ENCODE results near the gene TRDN. TPM values are rescaled to one million over a fixed set of nuclear protein-coding genes. Genes with fewer than 3 reads are reported as not detected.
A peak's percentile ranks its signal among the peaks of the same experiment; 100 is the strongest.
"Not testable (repeated sequence)": the region's sequence is repeated elsewhere in the genome, so short reads cannot be mapped to it uniquely, and the experiment has no call there.

Gene TRDN
- polyA plus RNA-seq, 10 donors, result 63.0 to 268 (median 198) TPM

- DNase-seq, result no peak
These were observed 67.2 kb downstream of the TRDN start for GRCh38 chr6:123569575-123569974.

DNA sequence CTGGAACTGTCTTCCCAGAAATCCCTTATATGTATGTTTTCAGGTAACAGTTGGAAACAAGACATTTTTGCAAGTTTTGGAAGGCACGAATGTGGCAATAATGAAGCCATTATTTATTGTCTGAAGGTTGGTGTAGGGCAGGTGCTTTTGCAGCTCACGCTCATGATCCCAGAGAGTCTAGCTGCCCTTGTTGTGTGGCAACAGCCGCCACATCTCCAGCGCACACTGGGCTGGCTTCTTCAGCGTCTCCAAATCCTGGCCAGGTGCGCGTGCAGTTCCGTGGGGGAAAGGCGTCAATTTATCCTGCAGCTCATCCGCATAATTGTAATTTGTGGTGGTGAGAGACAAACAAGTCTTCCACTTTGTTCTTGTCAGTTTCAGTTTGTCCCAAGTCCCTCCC, 71.2 kb downstream of the TRDN start:
- no peak for DNase-seq

- DNase-seq, result no peak
These were observed 72.4 kb downstream of the TRDN start for GRCh38 chr6:123564361-123564760.

- DNase-seq, result no peak
These were observed 74.1 kb downstream of the TRDN start for GRCh38 chr6:123562677-123563076.

DNA sequence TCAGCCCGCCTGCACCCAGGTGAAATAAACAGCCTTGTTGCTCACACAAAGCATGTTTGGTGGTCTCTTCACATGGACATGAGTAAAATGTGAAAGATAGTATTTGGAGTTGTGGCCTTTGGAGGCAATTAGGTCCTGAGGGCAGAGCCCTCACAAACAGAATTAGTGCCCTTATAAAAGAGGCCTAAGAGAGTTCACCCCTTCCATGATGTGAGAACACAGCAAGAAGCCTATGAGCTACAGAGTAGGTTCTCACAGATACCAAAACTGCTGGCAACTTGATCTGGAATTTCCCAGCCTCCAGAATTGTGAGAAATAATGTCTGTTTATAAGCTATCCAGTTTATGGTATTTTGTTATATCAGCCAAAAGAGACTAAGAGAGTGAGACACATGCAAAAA, 74.5 kb downstream of the TRDN start:
- DNase-seq, result no peak

DNA sequence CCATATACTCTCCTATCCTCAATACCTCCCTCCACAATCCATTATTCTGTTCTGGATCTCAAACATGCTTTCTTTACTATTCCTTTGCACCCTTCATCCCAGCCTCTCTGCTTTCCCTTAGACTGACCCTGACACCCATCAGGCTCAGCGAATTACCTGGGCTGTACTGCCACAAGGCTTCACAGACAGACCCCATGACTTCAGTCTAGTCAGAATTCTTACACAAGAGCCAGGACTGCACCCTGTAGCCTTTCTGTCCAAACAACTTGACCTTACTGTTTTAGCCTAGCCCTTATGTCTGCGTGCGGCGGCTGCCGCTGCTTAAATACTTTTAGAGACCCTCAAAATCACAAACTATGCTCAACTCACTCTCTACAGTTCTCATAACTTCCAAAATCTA, 76.9 kb downstream of the TRDN start:
- not testable (repeated sequence) for DNase-seq

GRCh38 chr6:123557474-123557873, 79.3 kb downstream of the TRDN start:
- not testable (repeated sequence) for DNase-seq

- DNase-seq, result no peak
These were observed 84.6 kb downstream of the TRDN start for GRCh38 chr6:123551939-123552707.

DNA sequence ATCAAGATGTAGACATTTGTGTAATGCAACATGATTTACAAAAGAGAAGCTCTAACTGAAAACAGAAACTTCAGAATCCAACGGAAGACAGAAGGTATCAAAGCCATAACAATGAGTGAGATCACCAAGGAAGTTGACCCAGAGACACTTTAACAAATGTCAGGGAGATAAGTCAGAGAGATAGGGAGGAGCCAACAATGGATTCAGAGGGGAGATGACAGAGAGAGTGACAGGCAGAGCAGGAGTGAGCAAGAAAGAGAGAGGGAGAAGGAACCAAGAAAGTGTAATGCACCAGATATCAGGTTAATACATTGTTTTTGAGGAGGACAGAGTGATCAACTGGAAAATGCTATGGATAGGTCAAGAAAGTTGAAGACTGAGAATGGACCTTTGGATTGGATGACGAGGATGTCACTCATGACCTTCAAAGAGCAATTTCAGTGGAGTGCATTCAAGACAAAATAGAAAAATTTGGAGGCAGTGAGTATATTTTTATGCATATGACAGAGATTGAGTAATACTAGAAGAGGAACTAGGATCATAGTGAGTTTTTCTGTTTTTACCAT, 86.6 kb downstream of the TRDN start:
- DNase-seq, result no peak

DNA sequence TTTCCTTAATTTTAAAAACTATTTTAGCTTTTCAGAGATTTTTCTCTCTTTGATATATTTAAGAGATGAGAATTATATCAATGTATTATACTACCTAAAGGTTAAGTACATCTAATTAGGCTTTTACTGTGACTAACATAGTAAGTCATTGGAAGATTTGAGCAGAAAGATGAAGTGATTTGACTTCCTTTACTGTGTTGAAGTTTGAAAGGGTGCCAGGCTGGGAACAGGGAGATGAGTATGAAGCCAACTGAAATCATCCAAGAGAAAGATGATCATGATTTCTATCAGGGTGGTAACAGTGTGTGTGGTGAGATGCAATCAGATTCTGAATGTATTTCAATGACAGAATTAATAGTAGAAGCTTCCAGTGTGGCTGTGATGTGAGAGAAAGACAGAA, 87.3 kb downstream of the TRDN start:
- DNase-seq, result no peak

GRCh38 chr6:123547216-123547978, 89.4 kb downstream of the TRDN start:
- no peak for DNase-seq

DNA sequence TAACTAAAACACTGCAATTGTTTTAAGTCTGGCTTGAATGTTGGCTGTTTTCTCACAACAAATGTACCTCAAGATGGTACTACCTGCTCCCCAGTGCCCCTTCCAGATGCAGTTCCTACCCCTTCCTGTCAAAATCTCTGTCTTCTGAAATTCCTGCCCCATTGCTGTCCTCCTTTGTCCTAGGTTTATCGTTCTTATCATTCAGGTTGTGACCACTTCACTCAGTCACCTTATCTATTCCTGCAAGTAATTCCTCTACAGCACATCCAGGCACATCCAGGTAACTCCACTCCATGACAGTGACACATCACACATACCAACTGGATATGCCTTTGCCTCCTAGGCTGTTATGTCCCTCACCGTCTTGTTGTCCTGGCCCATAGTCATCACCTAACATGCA, 90.2 kb downstream of the TRDN start:
- no peak for DNase-seq

DNA sequence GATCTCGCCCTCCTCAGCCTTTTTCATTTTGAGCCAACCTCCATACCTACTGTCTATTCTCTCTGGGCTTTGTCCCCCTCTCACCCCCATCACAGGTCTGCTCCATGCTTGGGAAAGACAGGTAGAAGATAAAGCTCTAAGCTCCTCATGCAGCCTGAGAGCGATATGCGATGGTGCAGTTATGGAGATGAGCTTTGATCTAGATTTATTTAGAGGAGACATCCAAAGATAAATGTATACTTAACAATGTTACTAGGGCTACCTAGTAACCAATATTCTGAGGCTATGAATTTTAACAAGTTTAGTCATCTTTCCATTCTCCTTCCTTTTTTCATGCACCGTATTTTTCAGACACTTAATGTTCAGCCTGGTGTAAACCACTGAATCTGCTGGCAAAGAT, 95.3 kb downstream of the TRDN start:
- DNase-seq, result no peak

GRCh38 chr6:123533862-123534648, 102.7 kb downstream of the TRDN start:
- DNase-seq, result no peak

GRCh38 chr6:123529843-123530242, 106.9 kb downstream of the TRDN start:
- DNase-seq, result no peak

GRCh38 chr6:123529058-123529457, 107.7 kb downstream of the TRDN start:
- DNase-seq, result no peak

- no peak for DNase-seq
These were observed 109.3 kb downstream of the TRDN start for GRCh38 chr6:123527406-123527805.

GRCh38 chr6:123526128-123526527, 110.6 kb downstream of the TRDN start:
- DNase-seq, result no peak

GRCh38 chr6:123524781-123525180, 112.0 kb downstream of the TRDN start:
- DNase-seq, result no peak

DNA sequence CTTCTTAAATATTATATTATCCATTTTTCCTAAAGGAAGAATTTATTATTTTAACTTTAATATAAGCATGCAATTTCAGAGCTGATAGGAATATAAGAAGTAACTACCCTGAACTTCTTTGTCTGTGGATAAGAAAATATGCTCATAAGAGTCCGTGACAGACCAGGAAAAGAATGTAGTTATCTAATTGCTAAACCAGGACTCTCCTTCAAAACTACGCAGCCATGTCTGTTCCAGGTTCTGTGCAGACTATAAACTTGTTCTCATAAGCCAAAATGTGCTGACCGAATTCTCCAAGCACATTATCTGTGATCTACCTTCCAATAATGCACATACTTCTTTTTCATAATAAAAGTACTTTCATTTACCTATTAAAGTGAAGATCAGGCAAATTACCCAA, 116.5 kb downstream of the TRDN start:
- DNase-seq, result peak in 2 of 3 donors; percentile 3 to 12

DNA sequence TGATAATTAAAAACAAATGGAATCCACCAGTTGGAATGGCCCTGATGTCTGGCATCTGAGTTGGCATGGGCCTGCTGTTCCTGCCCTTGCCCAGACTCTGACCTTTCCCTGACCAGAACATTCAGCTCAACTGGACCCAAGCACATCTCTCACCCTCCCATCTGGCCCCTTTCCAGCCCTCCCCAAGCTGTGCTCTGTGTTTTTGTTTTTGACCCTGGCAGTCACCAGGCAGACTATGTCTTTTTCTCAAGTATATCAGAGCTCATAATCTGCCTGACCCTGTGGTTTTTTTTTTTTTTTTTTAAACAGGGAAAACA, 117.6 kb downstream of the TRDN start:
- peak; percentile 38 to 52 (median 45) for DNase-seq

GRCh38 chr6:123518441-123519188, 118.1 kb downstream of the TRDN start:
- peak in 2 of 3 donors; percentile 3 to 12 for DNase-seq

Measured in muscle of back (tissue), 11 donors.